GM21717 (cell line): ENCODE results near the gene ROMO1.
"Not testable (repeated sequence)": the region's sequence is repeated elsewhere in the genome, so short reads cannot be mapped to it uniquely, and the experiment has no call there.

Experiments used
- ATAC-seq: cut with Tn5 transposase; IDR thresholded peaks from one replicate; pipeline ENCODE4 v1.9.1; 2021; ENCODE audit warnings: mild to moderate bottlenecking, moderate library complexity; ENCODE audit not compliant: unreplicated experiment

Gene ROMO1

GRCh38 chr20:35680452-35681183 is 18.6 kb upstream of the ROMO1 start:
- ATAC-seq, result no peak

GRCh38 chr20:35681960-35682359 is 17.2 kb upstream of the ROMO1 start:
- ATAC-seq, result no peak

GRCh38 chr20:35685368-35685767 is 13.8 kb upstream of the ROMO1 start:
- not testable (repeated sequence) for ATAC-seq

GRCh38 chr20:35686872-35687271 is 12.3 kb upstream of the ROMO1 start:
- ATAC-seq, result not testable (repeated sequence)

- no peak for ATAC-seq
These were observed 8.9 kb upstream of the ROMO1 start for GRCh38 chr20:35690265-35690664.

GRCh38 chr20:35695245-35695749 is 3.9 kb upstream of the ROMO1 start:
- ATAC-seq, result no peak

- no peak for ATAC-seq
These were observed 3.2 kb upstream of the ROMO1 start for GRCh38 chr20:35695978-35696377.

GRCh38 chr20:35697696-35698297 is 1.4 kb upstream of the ROMO1 start:
- ATAC-seq, result no peak

GRCh38 chr20:35698298-35699126 is 693 bp upstream of the ROMO1 start:
- ATAC-seq, result no peak

GRCh38 chr20:35699957-35700624 is 886 bp downstream of the ROMO1 start:
- no peak for ATAC-seq

- no peak for ATAC-seq
These were observed 1.5 kb downstream of the ROMO1 start for GRCh38 chr20:35700625-35701148.

- no peak for ATAC-seq
These were observed 3.0 kb downstream of the ROMO1 start for GRCh38 chr20:35702051-35702823.

GRCh38 chr20:35702824-35703695 is 3.9 kb downstream of the ROMO1 start:
- ATAC-seq, result no peak

- ATAC-seq, result no peak
These were observed 5.5 kb downstream of the ROMO1 start for GRCh38 chr20:35704514-35705261.

- not testable (repeated sequence) for ATAC-seq
These were observed 6.7 kb downstream of the ROMO1 start for GRCh38 chr20:35705894-35706293.

GRCh38 chr20:35706591-35707529 is 7.7 kb downstream of the ROMO1 start:
- not testable (repeated sequence) for ATAC-seq

GRCh38 chr20:35708502-35708901 is 9.3 kb downstream of the ROMO1 start:
- ATAC-seq, result no peak
